Glutamatergic neuron (in vitro differentiated cells): ENCODE results near the gene PCNT. TPM values are rescaled to one million over a fixed set of nuclear protein-coding genes. Genes with fewer than 3 reads are reported as not detected.
"Not testable (repeated sequence)": the region's sequence is repeated elsewhere in the genome, so short reads cannot be mapped to it uniquely, and the experiment has no call there.

ENCODE experiments used
- DNase-seq: peaks from one replicate; pipeline ENCODE4 v3.0.0; 2022
- H3K27ac Mint-ChIP-seq: one replicate; pipeline ENCODE4 v1.8.0; 2020; ENCODE audit warnings: mild to moderate bottlenecking, mixed read lengths, inconsistent platforms; ENCODE audit not compliant: unreplicated experiment
- H3K27me3 Mint-ChIP-seq: one replicate; pipeline ENCODE4 v1.8.0; 2020; ENCODE audit warnings: mild to moderate bottlenecking, moderate library complexity, mixed read lengths, inconsistent platforms; ENCODE audit not compliant: unreplicated experiment
- H3K36me3 Mint-ChIP-seq: one replicate; pipeline ENCODE4 v1.8.0; 2020; ENCODE audit warnings: mild to moderate bottlenecking, mixed read lengths, inconsistent platforms; ENCODE audit not compliant: unreplicated experiment
- H3K4me1 Mint-ChIP-seq: one replicate; pipeline ENCODE4 v1.8.0; 2020; ENCODE audit warnings: mild to moderate bottlenecking, low read depth, mixed read lengths, inconsistent platforms; ENCODE audit not compliant: unreplicated experiment
- H3K4me3 Mint-ChIP-seq: one replicate; pipeline ENCODE4 v1.8.0; 2020; ENCODE audit warnings: mild to moderate bottlenecking, mixed read lengths, inconsistent platforms; ENCODE audit not compliant: unreplicated experiment
- H3K9me3 Mint-ChIP-seq: one replicate; pipeline ENCODE4 v1.8.0; 2020; ENCODE audit warnings: mild to moderate bottlenecking, moderate library complexity, mixed read lengths, inconsistent platforms; ENCODE audit not compliant: unreplicated experiment
- total RNA-seq: library from RNA; stranded (reverse); fragmentation: NEBNext Ultra II Directional; extraction: Animal tissue kit (Norgen Biotek cat#: 25700); gene quantifications from one replicate; pipeline ENCODE4 v1.2.1, GENCODE V29; 2021; ENCODE audit not compliant: unreplicated experiment
- TF ChIP-seq, protein P1 (sequence below): fragments of 200-600 bp; sonication (generic); IDR thresholded peaks from one replicate; pipeline ENCODE4 v1.5.0; 2021; ENCODE audit not compliant: partially characterized antibody, unreplicated experiment

The PCNT gene
- total RNA-seq, 1 donor from 2014 or later: 117 TPM

DNA sequence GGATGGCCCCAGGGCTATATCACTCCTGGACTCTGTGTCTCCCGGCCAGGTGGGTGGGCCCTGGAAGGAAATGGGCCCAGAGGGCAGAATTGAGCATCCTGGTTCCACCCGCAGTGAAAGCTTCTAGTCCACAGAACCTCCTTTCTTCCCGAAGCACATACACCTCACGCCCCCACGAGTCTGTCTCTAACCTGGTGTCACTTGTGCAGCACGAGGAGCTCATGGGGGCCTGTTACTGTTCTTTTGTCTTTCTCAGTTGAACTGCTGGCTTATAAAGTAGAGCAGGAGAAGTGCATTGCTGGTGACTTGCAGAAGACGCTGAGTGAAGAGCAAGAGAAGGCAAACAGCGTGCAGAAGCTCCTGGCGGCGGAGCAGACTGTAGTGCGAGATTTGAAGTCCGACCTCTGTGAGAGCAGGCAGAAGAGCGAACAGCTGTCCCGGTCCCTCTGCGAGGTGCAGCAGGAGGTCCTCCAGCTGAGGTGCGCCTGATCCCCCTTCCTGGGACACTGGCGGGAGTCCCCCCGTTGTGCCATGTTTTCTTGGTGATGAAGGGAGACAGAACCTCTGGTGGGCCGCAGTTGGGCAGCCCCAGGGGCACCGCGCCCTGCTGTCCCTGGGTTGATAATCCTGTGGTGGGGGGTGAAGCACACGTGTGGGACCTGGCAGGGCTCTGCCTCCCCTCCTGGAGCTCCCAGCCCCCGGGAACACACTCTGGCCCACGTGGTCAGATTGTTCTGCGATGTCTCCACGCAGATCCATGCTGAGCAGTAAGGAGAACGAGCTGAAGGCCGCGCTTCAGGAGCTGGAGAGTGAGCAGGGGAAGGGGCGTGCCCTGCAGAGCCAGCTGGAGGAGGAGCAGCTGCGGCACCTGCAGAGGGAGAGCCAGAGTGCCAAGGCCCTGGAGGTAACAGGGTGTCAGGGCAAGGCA lies 106.1 kb downstream of the PCNT start:
- Mint-ChIP-seq H3K36me3 (peaks cover 7% of the 10 kb centered on the region), H3K27me3 (peaks cover 3% of the 10 kb centered on the region), H3K4me1 (peaks cover 2% of the 10 kb centered on the region), H3K27ac (no peak overlapping the region), H3K4me3 (no peak overlapping the region), H3K9me3 (peaks cover 7% of the 10 kb centered on the region)
- TF ChIP-seq, protein P1, sequence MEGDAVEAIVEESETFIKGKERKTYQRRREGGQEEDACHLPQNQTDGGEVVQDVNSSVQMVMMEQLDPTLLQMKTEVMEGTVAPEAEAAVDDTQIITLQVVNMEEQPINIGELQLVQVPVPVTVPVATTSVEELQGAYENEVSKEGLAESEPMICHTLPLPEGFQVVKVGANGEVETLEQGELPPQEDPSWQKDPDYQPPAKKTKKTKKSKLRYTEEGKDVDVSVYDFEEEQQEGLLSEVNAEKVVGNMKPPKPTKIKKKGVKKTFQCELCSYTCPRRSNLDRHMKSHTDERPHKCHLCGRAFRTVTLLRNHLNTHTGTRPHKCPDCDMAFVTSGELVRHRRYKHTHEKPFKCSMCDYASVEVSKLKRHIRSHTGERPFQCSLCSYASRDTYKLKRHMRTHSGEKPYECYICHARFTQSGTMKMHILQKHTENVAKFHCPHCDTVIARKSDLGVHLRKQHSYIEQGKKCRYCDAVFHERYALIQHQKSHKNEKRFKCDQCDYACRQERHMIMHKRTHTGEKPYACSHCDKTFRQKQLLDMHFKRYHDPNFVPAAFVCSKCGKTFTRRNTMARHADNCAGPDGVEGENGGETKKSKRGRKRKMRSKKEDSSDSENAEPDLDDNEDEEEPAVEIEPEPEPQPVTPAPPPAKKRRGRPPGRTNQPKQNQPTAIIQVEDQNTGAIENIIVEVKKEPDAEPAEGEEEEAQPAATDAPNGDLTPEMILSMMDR: no peak
- DNase-seq: no peak

DNA sequence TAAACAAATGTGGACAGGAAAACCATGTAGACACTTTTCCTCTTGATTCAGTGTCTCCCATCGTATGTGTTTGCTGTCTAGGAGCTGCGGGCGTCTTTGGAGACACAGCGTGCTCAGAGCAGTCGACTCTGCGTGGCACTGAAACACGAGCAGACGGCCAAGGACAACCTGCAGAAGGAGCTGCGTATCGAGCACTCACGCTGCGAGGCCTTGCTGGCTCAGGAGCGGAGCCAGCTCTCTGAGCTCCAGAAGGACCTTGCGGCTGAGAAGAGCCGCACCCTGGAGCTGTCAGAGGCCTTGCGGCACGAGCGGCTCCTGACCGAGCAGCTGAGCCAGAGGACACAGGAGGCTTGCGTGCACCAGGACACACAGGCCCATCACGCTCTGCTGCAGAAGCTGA lies 107.5 kb downstream of the PCNT start:
- H3K27me3 Mint-ChIP-seq: peaks cover 3% of the 10 kb centered on the region
- H3K27ac Mint-ChIP-seq: no peak overlapping the region
- no peaks in the 10 kb centered on the region for H3K4me1 Mint-ChIP-seq
- peaks cover 7% of the 10 kb centered on the region for H3K9me3 Mint-ChIP-seq
- TF ChIP-seq, protein P1: no peak
- DNase-seq: no peak
- peaks cover 7% of the 10 kb centered on the region for H3K36me3 Mint-ChIP-seq
- H3K4me3 Mint-ChIP-seq: no peak overlapping the region

DNA sequence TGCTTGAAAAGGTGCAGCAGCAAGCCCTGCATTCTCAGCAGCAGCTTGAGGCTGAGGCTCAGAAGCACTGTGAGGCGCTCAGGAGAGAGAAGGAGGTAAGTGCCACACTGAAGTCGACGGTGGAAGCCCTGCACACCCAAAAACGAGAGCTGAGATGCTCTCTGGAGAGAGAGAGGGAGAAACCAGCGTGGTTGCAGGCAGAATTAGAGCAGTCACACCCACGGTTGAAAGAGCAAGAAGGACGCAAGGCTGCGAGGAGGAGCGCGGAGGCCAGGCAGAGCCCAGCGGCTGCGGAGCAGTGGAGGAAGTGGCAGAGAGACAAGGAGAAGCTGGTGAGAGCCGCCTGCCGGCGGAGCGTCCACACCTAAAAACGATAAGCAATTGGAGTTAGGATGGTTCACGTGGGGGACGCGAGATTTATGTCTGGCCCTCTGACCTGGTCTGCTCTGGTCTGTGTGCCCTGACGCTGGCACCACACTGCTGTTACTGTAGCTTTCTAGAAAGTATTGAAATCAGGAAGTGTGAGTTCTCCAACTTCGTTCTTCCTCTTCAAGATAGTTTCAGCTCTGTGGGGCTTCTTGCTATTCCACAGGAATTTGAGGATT lies 108.0 kb downstream of the PCNT start:
- TF ChIP-seq, protein P1: no peak
- Mint-ChIP-seq H3K27me3 (peaks cover 3% of the 10 kb centered on the region), H3K4me3 (no peak overlapping the region), H3K9me3 (peaks cover 7% of the 10 kb centered on the region), H3K27ac (no peak overlapping the region), H3K36me3 (peaks cover 7% of the 10 kb centered on the region), H3K4me1 (no peaks in the 10 kb centered on the region)
- DNase-seq: no peak

DNA sequence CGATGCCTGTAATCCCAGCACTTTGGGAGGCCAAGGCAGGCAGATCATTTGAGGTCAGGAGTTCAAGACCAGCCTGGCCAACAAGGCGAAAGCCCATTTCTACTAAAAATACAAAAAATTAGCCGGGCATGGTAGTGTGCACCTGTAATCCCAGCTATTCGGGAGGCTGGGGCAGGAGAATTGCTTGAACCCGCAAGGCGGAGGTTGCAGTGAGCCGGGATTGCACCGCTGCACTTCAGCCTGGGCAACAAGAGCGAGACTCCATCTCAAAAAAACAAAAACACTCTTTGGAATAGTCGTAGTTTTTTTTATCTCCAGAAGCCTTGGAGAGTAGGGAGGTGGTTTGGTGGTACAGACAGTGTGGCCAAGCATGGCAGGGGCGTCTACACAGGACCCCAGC lies 109.2 kb downstream of the PCNT start:
- not testable (repeated sequence) for H3K27me3 Mint-ChIP-seq, H3K36me3 Mint-ChIP-seq, H3K27ac Mint-ChIP-seq, H3K9me3 Mint-ChIP-seq, H3K4me3 Mint-ChIP-seq, DNase-seq, H3K4me1 Mint-ChIP-seq

DNA sequence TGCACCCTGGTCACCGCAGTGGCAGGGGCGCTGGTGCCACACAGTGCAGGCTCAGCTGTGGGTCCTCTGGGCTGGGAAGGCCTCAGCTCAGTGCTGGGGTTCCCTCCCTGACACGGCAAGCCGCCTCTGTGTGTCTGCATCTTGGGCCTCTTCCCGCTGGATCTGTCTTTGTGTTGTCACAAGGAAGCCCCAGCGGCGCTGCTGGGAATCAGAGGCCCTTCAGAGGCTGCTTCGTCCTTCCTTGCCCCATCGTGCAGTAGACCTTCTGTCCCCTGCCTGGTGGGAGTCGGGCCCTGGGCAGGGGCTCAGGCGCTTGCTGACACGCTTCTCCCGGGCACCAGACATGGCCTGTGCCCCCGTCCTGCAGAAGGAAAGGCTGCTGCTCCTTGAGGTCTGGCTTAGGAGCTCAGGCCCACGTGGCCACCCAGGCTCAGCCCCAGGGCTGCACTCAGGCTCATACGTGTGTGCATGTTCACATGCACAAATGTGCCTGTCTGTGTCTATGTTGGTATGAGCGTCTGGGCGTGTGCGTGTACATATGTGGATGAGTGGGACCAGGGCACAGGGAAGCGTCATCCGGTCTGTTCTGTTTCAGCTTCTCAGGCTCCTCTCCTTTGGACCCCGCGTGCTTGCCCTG lies 110.5 kb downstream of the PCNT start:
- DNase-seq: no peak
- H3K27me3 Mint-ChIP-seq: peaks cover 3% of the 10 kb centered on the region
- peaks cover 7% of the 10 kb centered on the region for H3K36me3 Mint-ChIP-seq
- H3K4me1 Mint-ChIP-seq: no peaks in the 10 kb centered on the region
- H3K9me3 Mint-ChIP-seq: peaks cover 2% of the 10 kb centered on the region
- TF ChIP-seq, protein P1: no peak
- no peak overlapping the region for H3K27ac Mint-ChIP-seq
- H3K4me3 Mint-ChIP-seq: no peak overlapping the region
